Measurements from ENCODE around the gene DNAJC13. TPM values are rescaled to one million over a fixed set of nuclear protein-coding genes. Genes with fewer than 3 reads are reported as not detected.

DNAJC13 gene
- total RNA-seq, 1 experiment from 2014 or later: 28.8 TPM

GRCh38 chr3:132405188-132405587 lies 12.1 kb upstream of the DNAJC13 start (continued):
- TF ChIP-seq SP1 (IDR thresholded peaks at IDR 0.05; ENCODE audit: low read depth): no peak

- H3K27me3 ChIP-seq (ENCODE audit: insufficient read depth, low read length): peaks cover 16% of the 10 kb centered on the region; the same call in 1 of the 2 replicates
- ChIA-PET POLR2A (no interaction called here), CTCF (no interaction called here), RAD21 (ENCODE audit: low non-redundant PET in 1 of 2, low total read pairs in 2 of 2, uncharacterized antibody in 2 of 2, unreplicated experiment in 2 of 2) (no interaction called here)
- no peaks in the 10 kb centered on the region for H3K36me3 ChIP-seq (ENCODE audit: control insufficient read depth in 1 of 2, insufficient read depth in 2 of 2, low read length in 2 of 2)
- H4K20me1 ChIP-seq (ENCODE audit: insufficient read depth): no peaks in the 10 kb centered on the region
- ATAC-seq: no peak
- no peak overlapping the region for H3K27ac ChIP-seq (ENCODE audit: low read depth, low read length)
- H3K4me3 ChIP-seq (replicated peaks in 1 of 2; ENCODE audit: low read depth in 1 of 2, low read length in 2 of 2): no peak overlapping the region
- H3K79me2 ChIP-seq (ENCODE audit: insufficient read depth, low read length): no peaks in the 10 kb centered on the region
- no peak overlapping the region for H3K4me2 ChIP-seq (ENCODE audit: low read length)
- no TSS peak for BruUV-seq (replicated peaks)
- no peaks in the 10 kb centered on the region for H3K4me1 ChIP-seq (ENCODE audit: control insufficient read depth in 1 of 2, insufficient read depth in 2 of 2, low read length in 2 of 2)
- no peaks in the 10 kb centered on the region for H3K9me2 ChIP-seq (ENCODE audit: insufficient read depth)
- intact Hi-C loops (cut with micrococcal nuclease): no loop called here
- H2AFZ ChIP-seq (ENCODE audit: low read depth, low read length, poor library complexity, severe bottlenecking): no peak overlapping the region
- DNase-seq (ENCODE audit: low read depth, low spot score): no peak
- TF ChIP-seq ATF3 (IDR thresholded peaks at IDR 0.05): no peak
- no peak for TF ChIP-seq FOSL1 (IDR thresholded peaks at IDR 0.05; ENCODE audit: low read depth)
- no peak for TF ChIP-seq CEBPB (IDR thresholded peaks at IDR 0.05; ENCODE audit: low read depth)
- TF ChIP-seq ZNF274 (IDR thresholded peaks at IDR 0.05; ENCODE audit: low read depth, low read length): no peak
- no peak for TF ChIP-seq ELF1 (IDR thresholded peaks at IDR 0.05; ENCODE audit: borderline replicate concordance, low read depth)
- TF ChIP-seq CTCF (IDR thresholded peaks at IDR 0.05 in 2 of 3, conservative IDR thresholded peaks at IDR 0.05 in 1 of 3; ENCODE audit: borderline replicate concordance in 1 of 3, insufficient read depth in 1 of 3, low read depth in 2 of 3, low read length in 2 of 3): no peak
- TF ChIP-seq ZBTB33 (IDR thresholded peaks at IDR 0.05; ENCODE audit: extremely low read depth, insufficient replicate concordance, low read length): no peak
- no peak for TF ChIP-seq RAD21 (IDR thresholded peaks at IDR 0.05; ENCODE audit: low read depth)
- TF ChIP-seq MAX (IDR thresholded peaks at IDR 0.05): no peak
- no peak for TF ChIP-seq EGR1 (IDR thresholded peaks at IDR 0.05; ENCODE audit: low read depth)
- no peak for TF ChIP-seq POLR2AphosphoS5 (IDR thresholded peaks at IDR 0.05; ENCODE audit: low read depth, low read length)
- no peak for TF ChIP-seq SIN3A (IDR thresholded peaks at IDR 0.05; ENCODE audit: low read depth)
- no peak overlapping the region for H3K9ac ChIP-seq (ENCODE audit: low read length)
- no peaks in the 10 kb centered on the region for H3K9me3 ChIP-seq (ENCODE audit: control insufficient read depth in 1 of 2, insufficient read depth in 1 of 2, low read depth in 1 of 2, low read length in 2 of 2)
Observed at GRCh38 chr3:132405609-132406299, 11.5 kb upstream of the DNAJC13 start.
